GM19023 (cell line): ENCODE measurements around the gene NOP14.
A peak's percentile ranks its signal among the peaks of the same experiment; 100 is the strongest.
"Not testable (repeated sequence)": the region's sequence is repeated elsewhere in the genome, so short reads cannot be mapped to it uniquely, and the experiment has no call there.

Source experiments
- ATAC-seq: cut with Tn5 transposase; IDR thresholded peaks from one replicate; pipeline ENCODE4 v1.9.1; 2021; ENCODE audit warnings: mild to moderate bottlenecking, moderate library complexity; ENCODE audit not compliant: unreplicated experiment

The NOP14 gene

GRCh38 chr4:2963175-2963965, at the start of gene NOP14, which contains the start of gene GRK4:
NOP14 (minus strand) TSS chr4:2963406; CDS start chr4:2963319, 87 bp downstream.
GRK4 (plus strand) TSS chr4:2963571; CDS start chr4:2964071, 500 bp downstream.
- peak; percentile 91 for ATAC-seq

DNA sequence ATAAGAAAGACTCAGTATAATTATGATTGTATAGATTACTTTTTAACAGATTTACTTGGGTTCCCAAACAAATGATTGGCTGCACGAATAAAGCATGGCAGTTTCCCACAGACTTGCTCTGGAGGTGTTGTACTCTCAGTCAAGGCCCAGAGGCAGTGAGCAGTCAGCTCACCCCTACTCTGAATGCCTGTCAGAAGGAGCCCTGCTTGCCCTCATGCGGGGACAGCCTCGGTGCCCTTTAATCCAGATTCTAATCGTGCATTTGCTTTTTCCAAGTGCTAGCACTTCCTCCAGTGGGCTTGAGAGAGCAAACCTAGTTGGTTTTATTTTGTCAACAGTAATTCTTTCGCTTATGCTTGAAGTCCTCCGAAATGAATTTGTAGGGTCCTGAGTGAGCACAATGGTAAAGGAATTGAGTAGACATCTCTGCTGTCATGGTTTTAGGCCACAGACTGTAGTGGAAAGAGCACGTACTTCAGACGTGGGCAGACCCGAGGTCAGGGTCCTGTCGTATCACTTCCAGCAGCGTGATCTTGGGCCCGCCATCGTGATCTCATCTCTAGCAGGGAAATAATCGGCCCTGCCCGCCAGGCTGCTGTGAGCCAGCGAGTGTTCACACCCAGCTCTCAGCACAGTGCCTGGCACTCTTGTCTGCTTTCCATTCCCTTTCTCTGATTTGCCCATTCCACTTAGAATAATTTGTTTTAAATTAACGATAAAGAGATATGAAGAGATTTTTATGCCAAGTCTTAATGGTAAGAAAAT, 48.4 kb upstream of the NOP14 start:
- no peak for ATAC-seq

GRCh38 chr4:3010998-3011397, 47.8 kb upstream of the NOP14 start:
- ATAC-seq, result no peak

- no peak for ATAC-seq
Measured at GRCh38 chr4:3010577-3010976, 47.4 kb upstream of the NOP14 start.

DNA sequence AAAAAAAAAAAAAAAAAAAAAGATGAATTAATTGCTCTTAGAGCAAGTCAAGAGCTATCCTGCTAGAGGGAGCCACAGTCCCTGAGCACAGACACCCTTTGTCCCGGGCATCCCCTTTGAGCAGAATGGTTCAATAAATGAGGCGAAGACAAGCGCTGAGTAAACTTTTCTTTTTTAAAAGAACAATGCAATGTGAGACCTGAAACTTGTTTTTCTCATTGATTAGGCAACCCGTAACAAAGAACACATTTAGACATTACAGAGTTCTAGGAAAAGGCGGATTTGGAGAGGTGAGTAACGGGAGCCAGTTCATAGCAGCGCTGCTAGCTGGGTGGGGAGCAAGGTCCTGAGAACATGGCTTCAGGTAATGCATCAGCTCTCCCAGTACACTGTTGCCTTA, 46.2 kb upstream of the NOP14 start:
- ATAC-seq, result no peak

DNA sequence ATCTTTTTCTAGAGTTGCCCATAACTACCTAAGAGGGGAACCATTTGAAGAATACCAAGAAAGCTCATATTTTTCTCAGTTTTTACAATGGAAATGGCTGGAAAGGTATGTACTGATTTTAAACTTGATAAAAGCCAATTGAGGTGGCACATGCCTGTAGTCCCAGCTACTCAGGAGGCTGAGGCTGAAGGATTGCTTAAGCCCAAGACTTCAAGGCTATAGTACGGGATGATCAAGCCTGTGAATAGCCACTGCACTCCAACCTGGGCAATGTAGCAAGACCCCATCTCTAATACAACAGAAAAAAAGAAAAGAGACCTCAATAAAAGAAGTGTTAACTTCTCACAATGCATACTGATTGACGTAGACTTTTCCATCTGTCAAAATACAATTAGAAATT, 44.5 kb upstream of the NOP14 start:
- ATAC-seq, result no peak

DNA sequence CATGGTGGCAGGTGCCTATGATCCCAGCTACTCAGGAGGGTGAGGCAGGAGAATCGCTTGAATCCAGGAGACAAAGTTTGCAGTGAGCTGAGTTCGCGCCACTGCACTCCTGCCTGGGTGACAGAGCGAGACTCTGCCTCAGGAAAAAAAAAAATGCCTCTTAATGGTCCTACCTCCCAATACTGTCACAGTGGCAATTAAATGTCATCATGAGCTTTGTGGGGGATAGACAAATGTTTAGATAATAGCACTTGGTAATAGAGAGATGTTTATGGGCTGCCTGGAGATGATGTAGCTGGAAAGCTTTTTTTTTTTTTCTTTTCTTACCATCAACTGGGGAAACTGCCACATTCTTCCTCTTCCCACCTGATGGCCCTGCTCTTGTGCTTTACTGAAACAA, 33.2 kb upstream of the NOP14 start:
- ATAC-seq, result no peak

- ATAC-seq, result no peak
Measured at GRCh38 chr4:2995546-2996265, 32.5 kb upstream of the NOP14 start.

- no peak for ATAC-seq
Measured at GRCh38 chr4:2994917-2995316, 31.7 kb upstream of the NOP14 start.

DNA sequence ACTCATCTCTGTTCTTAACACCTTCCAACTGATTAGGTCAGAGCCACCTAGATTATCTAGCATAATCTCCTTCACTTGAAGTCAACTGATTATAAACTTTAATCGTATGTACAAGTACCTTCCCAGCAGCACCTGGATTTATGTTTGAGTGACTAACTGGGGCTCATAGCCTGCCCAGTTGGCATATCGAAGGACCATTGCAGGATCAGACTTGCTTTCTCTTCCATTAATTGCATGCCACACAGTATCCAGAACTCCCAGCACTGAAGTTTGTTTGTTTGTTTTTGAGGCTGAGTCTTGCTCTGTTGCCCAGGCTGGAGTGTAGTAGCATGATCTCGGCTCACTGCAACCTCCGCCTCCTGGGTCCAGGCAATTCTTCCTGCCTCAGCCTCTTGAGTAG, 28.0 kb upstream of the NOP14 start:
- ATAC-seq, result no peak

DNA sequence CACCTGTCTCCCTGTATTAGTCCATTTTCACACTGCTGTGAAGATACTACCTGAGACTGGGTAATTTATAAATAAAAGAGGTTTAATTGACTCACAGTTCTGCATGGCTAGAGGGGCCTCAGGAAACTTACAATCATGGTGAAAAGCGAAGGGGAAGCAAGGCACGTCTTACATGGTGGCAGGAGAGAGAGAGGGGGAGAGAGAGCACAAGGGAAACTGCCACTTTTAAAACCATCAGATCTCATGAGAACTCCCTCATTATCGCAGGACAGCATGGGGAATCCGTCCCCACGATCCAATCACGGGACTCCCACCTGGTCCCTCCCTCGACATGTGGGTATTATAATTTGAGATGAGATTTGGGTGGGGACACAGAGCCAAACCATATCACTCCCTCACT, 20.5 kb upstream of the NOP14 start:
- ATAC-seq, result not testable (repeated sequence)

- no peak for ATAC-seq
Measured at GRCh38 chr4:2982012-2982411, 18.8 kb upstream of the NOP14 start.

- ATAC-seq, result no peak
Measured at GRCh38 chr4:2981256-2981819, 18.1 kb upstream of the NOP14 start.

- ATAC-seq, result no peak
Measured at GRCh38 chr4:2977211-2978088, 14.2 kb upstream of the NOP14 start.

DNA sequence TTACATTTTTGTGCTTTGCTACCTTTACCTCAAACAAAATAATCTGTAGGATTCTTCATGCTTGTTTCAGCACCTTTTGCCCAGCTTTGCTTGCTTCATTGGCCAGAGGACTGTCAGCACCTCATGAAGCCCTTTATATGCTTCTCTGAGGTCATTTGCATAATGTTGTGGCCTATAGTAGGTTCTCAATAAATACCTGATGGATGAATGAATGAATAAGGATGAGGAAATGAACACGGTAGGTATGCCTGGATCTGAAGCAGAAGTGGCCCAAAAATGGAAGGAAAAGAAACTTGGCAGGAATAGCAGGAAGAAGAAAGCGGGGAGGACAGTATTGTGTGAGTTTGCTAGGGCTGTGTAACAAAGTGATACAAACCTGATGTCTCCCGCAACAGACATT, 8.1 kb upstream of the NOP14 start:
- no peak for ATAC-seq

DNA sequence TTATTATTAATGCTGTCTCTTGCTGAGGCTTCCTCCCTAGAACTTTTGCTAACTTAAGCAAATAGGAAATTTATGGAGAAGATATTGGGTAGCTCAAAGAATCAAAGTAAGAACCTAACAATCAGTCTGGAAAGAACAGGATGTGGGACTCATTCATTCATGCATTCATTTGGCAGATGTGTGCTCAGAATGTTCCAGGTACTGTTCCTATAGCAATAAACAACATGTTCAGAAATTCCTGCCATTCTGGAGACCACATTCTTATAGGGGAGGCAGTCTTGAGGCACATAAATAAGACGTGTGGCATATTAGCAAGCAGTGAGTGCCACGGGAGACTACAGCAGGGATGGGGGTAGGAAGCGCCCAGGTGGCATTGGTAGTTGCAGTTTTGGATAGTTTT, 5.2 kb upstream of the NOP14 start:
- ATAC-seq, result no peak

DNA sequence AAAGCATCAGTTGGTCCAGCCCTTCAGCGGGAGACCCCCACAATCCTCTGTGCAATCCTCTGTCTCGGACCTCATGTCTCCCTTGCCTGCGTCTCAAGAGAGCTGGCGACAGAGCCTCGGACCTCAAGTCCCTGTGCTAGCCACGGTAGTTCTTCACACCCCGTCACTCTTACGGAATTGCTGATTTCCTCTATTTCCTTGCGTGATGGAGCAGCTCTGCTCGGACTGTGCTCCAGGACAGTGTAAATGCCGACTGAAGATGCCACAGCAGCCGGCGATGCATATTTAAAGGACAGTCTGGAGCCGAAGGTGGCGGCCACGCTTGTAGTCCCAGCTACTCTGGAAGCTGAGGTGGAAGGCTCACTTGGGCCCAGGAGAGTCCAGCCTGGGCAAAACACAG, 2.1 kb upstream of the NOP14 start:
- no peak for ATAC-seq

DNA sequence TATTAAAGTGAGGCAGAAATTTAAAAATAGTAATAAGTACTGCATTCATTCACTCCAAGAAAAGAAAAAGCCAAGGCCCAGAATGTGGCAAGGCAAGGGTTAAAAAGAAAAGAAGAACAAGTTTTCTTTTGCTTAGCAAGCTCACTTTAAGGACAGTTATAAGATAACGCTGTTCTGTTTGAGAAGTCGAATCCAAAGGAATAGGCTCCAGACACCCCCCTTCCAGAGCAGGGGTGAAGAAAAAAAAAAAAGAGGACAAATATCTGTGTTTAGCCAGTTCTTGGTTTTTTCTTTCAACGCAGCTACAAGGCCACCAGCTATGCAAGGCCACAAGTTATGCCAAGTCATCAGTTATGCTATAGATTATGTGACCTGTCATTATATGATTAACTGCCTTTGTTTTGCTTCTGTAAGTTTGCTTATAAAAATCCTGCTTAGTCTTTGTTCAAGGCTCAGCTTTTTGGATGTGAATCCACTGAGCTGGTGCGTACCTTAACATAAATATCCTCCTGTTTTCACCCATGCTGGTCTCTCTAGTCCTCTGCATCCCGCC, 1.6 kb upstream of the NOP14 start:
- no peak for ATAC-seq

DNA sequence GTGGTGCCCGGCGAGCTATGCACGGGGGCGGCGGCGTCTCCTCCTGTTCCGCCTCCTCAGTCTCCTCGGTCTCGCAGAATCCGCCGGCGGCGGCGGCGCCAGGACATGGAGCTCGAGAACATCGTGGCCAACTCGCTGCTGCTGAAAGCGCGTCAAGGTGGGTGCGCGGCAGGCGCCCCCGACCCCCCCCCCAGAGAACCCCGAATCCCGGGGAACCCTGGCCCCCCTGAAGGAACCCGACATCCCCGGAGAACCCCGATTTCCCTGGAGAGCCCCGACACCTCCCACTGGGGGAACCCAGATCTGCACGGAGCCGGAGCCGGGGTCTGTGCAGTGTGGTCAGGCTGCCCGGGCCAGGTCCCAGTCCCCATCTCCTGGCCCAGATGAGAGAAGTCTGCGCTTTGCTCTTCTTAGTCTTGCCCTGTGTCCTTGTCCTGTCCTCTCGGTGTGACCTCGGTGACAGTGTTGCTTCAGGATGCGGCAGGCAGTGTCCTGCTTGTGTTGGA, 813 bp upstream of the NOP14 start:
- ATAC-seq, result peak; percentile 30
